Measurements from ENCODE around the gene METTL4.

Gene METTL4, protein sequence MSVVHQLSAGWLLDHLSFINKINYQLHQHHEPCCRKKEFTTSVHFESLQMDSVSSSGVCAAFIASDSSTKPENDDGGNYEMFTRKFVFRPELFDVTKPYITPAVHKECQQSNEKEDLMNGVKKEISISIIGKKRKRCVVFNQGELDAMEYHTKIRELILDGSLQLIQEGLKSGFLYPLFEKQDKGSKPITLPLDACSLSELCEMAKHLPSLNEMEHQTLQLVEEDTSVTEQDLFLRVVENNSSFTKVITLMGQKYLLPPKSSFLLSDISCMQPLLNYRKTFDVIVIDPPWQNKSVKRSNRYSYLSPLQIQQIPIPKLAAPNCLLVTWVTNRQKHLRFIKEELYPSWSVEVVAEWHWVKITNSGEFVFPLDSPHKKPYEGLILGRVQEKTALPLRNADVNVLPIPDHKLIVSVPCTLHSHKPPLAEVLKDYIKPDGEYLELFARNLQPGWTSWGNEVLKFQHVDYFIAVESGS

DNA sequence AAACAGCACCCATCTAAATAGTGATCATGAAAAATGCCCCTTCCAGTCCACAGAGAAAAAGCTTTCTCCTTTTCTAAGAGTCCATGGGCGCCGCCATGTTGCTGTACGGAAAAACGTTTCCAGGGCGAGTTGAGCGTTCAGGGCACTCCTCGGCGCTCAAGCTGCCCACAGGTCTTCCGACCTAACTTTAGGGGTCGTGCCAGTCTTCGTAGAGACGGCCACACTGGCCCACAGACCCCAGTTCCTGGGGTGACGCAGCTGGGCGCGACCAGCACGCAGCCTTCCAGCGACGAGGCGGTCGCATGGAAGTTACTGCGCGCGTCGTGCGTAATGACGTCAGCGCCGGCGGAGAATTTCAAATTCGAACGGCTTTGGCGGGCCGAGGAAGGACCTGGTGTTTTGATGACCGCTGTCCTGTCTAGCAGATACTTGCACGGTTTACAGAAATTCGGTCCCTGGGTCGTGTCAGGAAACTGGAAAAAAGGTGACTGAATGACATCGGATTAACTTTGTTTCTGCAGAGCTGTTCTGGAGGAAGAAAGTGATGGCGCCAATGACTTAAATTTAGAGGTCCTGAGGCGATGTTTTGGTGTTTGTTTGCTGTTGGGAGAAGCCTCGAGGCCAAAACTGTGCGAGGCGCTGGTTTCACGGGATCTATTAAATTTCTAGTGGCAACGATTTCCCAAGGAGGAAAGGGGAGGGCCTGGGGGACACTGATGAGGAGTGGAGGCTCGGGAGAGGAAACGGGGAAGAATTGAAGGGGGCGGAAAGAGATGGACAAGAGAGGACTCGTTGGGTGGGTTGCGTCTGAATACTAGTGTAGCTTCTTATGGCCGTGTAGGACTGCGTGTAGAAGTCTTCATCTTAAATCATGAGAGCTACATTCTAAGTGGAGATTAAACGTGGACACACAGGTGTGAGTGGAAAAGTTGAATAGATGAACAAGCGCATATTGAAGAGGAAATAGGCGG, at the start of gene METTL4, which contains the start of gene NDC80:
Gene METTL4 (minus strand): TSS at position 306 of the 971 bp plus-strand sequence. CDS start 4,289 bp downstream, outside the sequence.
Gene NDC80 (plus strand): TSS at position 358 of the 971 bp plus-strand sequence. CDS start 1,429 bp downstream, outside the sequence.
- peak within 1 kb of the TSS; percentile 98 for H3K9ac ChIP-seq (ENCODE audit: low read length)
- peak within 1 kb of the TSS; percentile 93 for H2AFZ ChIP-seq (ENCODE audit: low read length)
- DNase-seq, result peak; percentile 92
- peak within 1 kb of the TSS; percentile 87 for H3K4me3 ChIP-seq (ENCODE audit: low read length)
- no peaks in the 10 kb centered on the region for H3K9me3 ChIP-seq (replicated peaks; ENCODE audit: insufficient read depth, low read length)
- H4K20me1 ChIP-seq (ENCODE audit: insufficient read depth, low read length), result no peaks in the 10 kb centered on the region
- H3K36me3 ChIP-seq (replicated peaks; ENCODE audit: insufficient read depth, low read length), result 0 out of 2 replicates have a peak, but pooled peaks cover 6% of the 10 kb centered on the region
- no peaks in the 10 kb centered on the region for H3K27me3 ChIP-seq (replicated peaks; ENCODE audit: insufficient read depth, low read length)
- no peaks in the 10 kb centered on the region for H3F3A ChIP-seq (ENCODE audit: insufficient read depth, low read length)
- peak within 1 kb of the TSS; percentile 85 for H3K27ac ChIP-seq (ENCODE audit: low read length)
- peak within 1 kb of the TSS; percentile 86 for H3K4me2 ChIP-seq (ENCODE audit: low read depth, low read length)
- H3K9me2 ChIP-seq (replicated peaks; ENCODE audit: insufficient read depth, low read length), result no peaks in the 10 kb centered on the region
- peaks cover 86% of the 10 kb centered on the region for H3K79me2 ChIP-seq (ENCODE audit: low read length)
- peaks cover 12% of the 10 kb centered on the region for H3K4me1 ChIP-seq (ENCODE audit: low read length)
- TF ChIP-seq, protein P1, sequence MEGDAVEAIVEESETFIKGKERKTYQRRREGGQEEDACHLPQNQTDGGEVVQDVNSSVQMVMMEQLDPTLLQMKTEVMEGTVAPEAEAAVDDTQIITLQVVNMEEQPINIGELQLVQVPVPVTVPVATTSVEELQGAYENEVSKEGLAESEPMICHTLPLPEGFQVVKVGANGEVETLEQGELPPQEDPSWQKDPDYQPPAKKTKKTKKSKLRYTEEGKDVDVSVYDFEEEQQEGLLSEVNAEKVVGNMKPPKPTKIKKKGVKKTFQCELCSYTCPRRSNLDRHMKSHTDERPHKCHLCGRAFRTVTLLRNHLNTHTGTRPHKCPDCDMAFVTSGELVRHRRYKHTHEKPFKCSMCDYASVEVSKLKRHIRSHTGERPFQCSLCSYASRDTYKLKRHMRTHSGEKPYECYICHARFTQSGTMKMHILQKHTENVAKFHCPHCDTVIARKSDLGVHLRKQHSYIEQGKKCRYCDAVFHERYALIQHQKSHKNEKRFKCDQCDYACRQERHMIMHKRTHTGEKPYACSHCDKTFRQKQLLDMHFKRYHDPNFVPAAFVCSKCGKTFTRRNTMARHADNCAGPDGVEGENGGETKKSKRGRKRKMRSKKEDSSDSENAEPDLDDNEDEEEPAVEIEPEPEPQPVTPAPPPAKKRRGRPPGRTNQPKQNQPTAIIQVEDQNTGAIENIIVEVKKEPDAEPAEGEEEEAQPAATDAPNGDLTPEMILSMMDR (IDR thresholded peaks at IDR 0.05; ENCODE audit: low read length), result no peak
- no peak for TF ChIP-seq EZH2phosphoT487 (IDR thresholded peaks at IDR 0.05; ENCODE audit: low read length)
- TF ChIP-seq EZH2 (optimal IDR thresholded peaks at IDR 0.05; ENCODE audit: low read depth, low read length), result no peak

DNA sequence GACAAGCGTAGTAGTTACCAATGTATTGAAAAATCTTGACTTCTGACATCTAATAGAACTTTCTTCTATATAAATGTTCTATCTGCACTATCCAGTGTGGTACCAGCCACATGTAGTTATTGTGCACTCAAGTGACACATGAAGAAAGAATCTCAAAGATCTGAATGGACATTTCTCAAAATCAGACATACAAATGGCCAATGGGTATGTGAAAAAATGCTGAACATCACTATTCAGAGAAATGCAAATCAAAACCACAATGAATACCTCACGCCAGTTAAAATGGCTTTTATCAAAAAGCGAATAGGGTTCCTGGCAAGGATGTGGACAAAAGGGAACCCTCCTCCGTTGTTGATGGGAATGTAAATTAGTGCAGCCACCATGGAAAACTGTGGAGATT, 46.7 kb upstream of the METTL4 start:
- Histone ChIP-seq H3K4me1 (ENCODE audit: low read length) (no peaks in the 10 kb centered on the region), H3K9ac (ENCODE audit: low read length) (no peak overlapping the region), H2AFZ (ENCODE audit: low read length) (no peak overlapping the region), H3K9me2 (replicated peaks; ENCODE audit: insufficient read depth, low read length) (no peaks in the 10 kb centered on the region), H3K27ac (ENCODE audit: low read length) (no peak overlapping the region), H3K9me3 (replicated peaks; ENCODE audit: insufficient read depth, low read length) (no peaks in the 10 kb centered on the region), H3K79me2 (ENCODE audit: low read length) (no peaks in the 10 kb centered on the region), H3F3A (ENCODE audit: insufficient read depth, low read length) (no peaks in the 10 kb centered on the region), H3K36me3 (replicated peaks; ENCODE audit: insufficient read depth, low read length) (peaks cover 7% of the 10 kb centered on the region; the same call in 1 of the 2 replicates), H3K4me3 (ENCODE audit: low read length) (no peak overlapping the region), H3K4me2 (ENCODE audit: low read depth, low read length) (no peak overlapping the region), H4K20me1 (ENCODE audit: insufficient read depth, low read length) (no peaks in the 10 kb centered on the region), H3K27me3 (replicated peaks; ENCODE audit: insufficient read depth, low read length) (no peaks in the 10 kb centered on the region)
- no peak for DNase-seq
- TF ChIP-seq, protein P1 (IDR thresholded peaks at IDR 0.05; ENCODE audit: low read length), result no peak
- no peak for TF ChIP-seq EZH2phosphoT487 (IDR thresholded peaks at IDR 0.05; ENCODE audit: low read length)
- no peak for TF ChIP-seq EZH2 (optimal IDR thresholded peaks at IDR 0.05; ENCODE audit: low read depth, low read length)

DNA sequence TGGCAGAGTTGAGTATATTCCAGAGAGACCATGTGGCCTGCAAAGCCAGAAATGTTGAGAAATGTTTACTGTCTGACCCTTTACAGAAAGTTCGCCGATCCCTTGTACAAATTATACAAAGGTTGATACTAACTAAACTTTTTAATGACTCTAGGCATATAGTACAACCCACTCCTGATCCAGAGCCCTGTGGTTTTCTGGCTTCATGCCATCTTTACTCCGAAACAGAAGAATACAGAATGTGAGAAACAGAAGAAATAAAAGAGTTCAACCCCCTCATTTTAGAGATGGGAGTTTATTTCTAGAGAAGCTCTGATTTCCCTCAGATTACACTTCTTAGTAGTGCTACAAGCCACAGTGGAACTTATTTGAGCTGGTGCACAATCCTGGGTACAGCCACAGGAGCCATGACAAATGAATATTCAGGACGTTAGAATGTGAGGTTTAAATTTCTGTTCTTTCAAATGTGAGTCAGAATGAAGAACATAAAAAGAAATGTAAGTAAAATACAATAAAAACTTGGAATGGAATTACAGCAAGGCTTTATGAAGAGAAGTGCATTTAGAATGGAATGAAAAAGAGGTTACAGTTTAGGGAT, 46.2 kb upstream of the METTL4 start:
- Histone ChIP-seq H3K79me2 (ENCODE audit: low read length) (no peaks in the 10 kb centered on the region), H2AFZ (ENCODE audit: low read length) (no peak overlapping the region), H3K36me3 (replicated peaks; ENCODE audit: insufficient read depth, low read length) (peaks cover 7% of the 10 kb centered on the region; the same call in 1 of the 2 replicates), H3F3A (ENCODE audit: insufficient read depth, low read length) (no peaks in the 10 kb centered on the region), H3K9me3 (replicated peaks; ENCODE audit: insufficient read depth, low read length) (no peaks in the 10 kb centered on the region), H3K27me3 (replicated peaks; ENCODE audit: insufficient read depth, low read length) (no peaks in the 10 kb centered on the region), H3K4me2 (ENCODE audit: low read depth, low read length) (no peak overlapping the region), H3K9me2 (replicated peaks; ENCODE audit: insufficient read depth, low read length) (no peaks in the 10 kb centered on the region), H3K4me3 (ENCODE audit: low read length) (no peak overlapping the region), H3K4me1 (ENCODE audit: low read length) (no peaks in the 10 kb centered on the region), H4K20me1 (ENCODE audit: insufficient read depth, low read length) (no peaks in the 10 kb centered on the region), H3K27ac (ENCODE audit: low read length) (no peak overlapping the region), H3K9ac (ENCODE audit: low read length) (no peak overlapping the region)
- no peak for DNase-seq
- TF ChIP-seq, protein P1 (IDR thresholded peaks at IDR 0.05; ENCODE audit: low read length), result no peak
- TF ChIP-seq EZH2 (optimal IDR thresholded peaks at IDR 0.05; ENCODE audit: low read depth, low read length) (no peak), EZH2phosphoT487 (IDR thresholded peaks at IDR 0.05; ENCODE audit: low read length) (no peak)
